SU-DHL-6 (cell line): ENCODE data around the gene ASB3.

Experiments used
- EZH2phosphoT487 ChIP-seq: fragments of 200-600 bp; sonication (generic), shearing (Covaris generic); conservative IDR thresholded peaks from 2 replicates; pipeline ENCODE4 v1.6.1; 2018; ENCODE audit warnings: mild to moderate bottlenecking, antibody characterized with exemption, low read length, moderate library complexity, mixed read lengths
- TF ChIP-seq, protein P1 (sequence below): fragments of 200-600 bp; sonication (generic); IDR thresholded peaks from one replicate; pipeline ENCODE4 v1.5.1; 2017; ENCODE audit warnings: antibody characterized with exemption, mild to moderate bottlenecking, low read length, moderate library complexity; ENCODE audit not compliant: insufficient read depth, poor library complexity, severe bottlenecking

DNA sequence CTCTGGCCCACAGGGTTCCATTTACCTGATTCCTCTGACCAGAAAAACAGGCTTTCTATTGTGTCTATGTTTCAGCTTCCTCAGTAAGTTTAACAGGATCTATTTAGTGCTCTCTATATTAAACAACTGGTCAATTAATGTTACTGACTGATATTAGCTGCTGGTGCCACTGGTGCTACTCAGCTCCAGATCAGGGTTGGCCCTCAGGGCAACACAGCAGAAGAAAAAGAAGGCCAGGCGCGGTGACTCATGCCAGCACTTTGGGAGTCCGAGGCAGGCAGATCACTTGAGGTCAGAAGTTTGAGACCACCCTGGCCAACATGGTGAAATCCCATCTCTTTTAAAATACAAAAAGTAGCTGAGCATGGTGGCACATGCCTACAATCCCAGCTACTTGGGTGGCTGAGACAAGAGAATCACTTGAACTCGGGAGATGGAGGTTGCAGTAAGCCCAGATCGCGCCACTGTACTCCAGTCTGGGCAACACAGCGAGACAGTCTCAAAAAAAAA, 75.4 kb downstream of the ASB3 start:
- TF ChIP-seq, protein P1, sequence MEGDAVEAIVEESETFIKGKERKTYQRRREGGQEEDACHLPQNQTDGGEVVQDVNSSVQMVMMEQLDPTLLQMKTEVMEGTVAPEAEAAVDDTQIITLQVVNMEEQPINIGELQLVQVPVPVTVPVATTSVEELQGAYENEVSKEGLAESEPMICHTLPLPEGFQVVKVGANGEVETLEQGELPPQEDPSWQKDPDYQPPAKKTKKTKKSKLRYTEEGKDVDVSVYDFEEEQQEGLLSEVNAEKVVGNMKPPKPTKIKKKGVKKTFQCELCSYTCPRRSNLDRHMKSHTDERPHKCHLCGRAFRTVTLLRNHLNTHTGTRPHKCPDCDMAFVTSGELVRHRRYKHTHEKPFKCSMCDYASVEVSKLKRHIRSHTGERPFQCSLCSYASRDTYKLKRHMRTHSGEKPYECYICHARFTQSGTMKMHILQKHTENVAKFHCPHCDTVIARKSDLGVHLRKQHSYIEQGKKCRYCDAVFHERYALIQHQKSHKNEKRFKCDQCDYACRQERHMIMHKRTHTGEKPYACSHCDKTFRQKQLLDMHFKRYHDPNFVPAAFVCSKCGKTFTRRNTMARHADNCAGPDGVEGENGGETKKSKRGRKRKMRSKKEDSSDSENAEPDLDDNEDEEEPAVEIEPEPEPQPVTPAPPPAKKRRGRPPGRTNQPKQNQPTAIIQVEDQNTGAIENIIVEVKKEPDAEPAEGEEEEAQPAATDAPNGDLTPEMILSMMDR = no peak
- no peak for TF ChIP-seq EZH2phosphoT487
